SJSA1 (cell line): ENCODE measurements around the gene VPS52. TPM values are rescaled to one million over a fixed set of nuclear protein-coding genes. Genes with fewer than 3 reads are reported as not detected.

ENCODE experiments used
- DNase-seq, 2 experiments: peaks; one replicate each; pipeline ENCODE4 v3.0.0-alpha.2; 2015 to 2020; ENCODE audit warnings: low spot score in 2 of 2, low read depth in 1 of 2
- H3K27ac ChIP-seq: fragments of 250-450 bp; sonication (Bioruptor Pico); 2 replicates; pipeline ENCODE4 v1.5.1; 2020; ENCODE audit warnings: mild to moderate bottlenecking, moderate library complexity
- H3K27me3 ChIP-seq: fragments of 250-450 bp; sonication (Bioruptor Pico); replicated peaks from 2 replicates; pipeline ENCODE4 v1.5.1; 2020; ENCODE audit warnings: mild to moderate bottlenecking, moderate library complexity
- H3K36me3 ChIP-seq: fragments of 250-450 bp; sonication (Bioruptor Pico); 2 replicates; pipeline ENCODE4 v1.5.1; 2020; ENCODE audit warnings: mild to moderate bottlenecking
- H3K4me1 ChIP-seq: fragments of 250-450 bp; sonication (Bioruptor Pico); replicated peaks from 2 replicates; pipeline ENCODE4 v1.6.1; 2021; ENCODE audit warnings: mild to moderate bottlenecking
- H3K4me3 ChIP-seq: fragments of 250-450 bp; sonication (Bioruptor Pico); 2 replicates; pipeline ENCODE4 v1.5.1; 2020; ENCODE audit warnings: mild to moderate bottlenecking
- H3K9me3 ChIP-seq: fragments of 250-450 bp; sonication (Bioruptor Pico); replicated peaks from 2 replicates; pipeline ENCODE4 v1.5.1; 2020; ENCODE audit warnings: mild to moderate bottlenecking
- total RNA-seq: library from RNA; depleted of rRNA; stranded (reverse); fragments of >200 nt; shearing (Covaris generic); gene quantifications from 2 replicates; pipeline ENCODE4 v1.2.3, GENCODE V29; 2014; rRNA removed

Gene VPS52
- total RNA-seq, 1 experiment from 2014 or later = 39.4 TPM

GRCh38 chr6:33201935-33202334, 69.7 kb downstream of the VPS52 start:
- no peaks in the 10 kb centered on the region for H3K9me3 ChIP-seq
- no peaks in the 10 kb centered on the region for H3K27me3 ChIP-seq
- H3K27ac ChIP-seq = no peak overlapping the region
- peak overlapping the region; percentile 85 for H3K4me3 ChIP-seq
- peaks cover 46% of the 10 kb centered on the region for H3K36me3 ChIP-seq
- no peak for DNase-seq
- peaks cover 51% of the 10 kb centered on the region for H3K4me1 ChIP-seq

DNA sequence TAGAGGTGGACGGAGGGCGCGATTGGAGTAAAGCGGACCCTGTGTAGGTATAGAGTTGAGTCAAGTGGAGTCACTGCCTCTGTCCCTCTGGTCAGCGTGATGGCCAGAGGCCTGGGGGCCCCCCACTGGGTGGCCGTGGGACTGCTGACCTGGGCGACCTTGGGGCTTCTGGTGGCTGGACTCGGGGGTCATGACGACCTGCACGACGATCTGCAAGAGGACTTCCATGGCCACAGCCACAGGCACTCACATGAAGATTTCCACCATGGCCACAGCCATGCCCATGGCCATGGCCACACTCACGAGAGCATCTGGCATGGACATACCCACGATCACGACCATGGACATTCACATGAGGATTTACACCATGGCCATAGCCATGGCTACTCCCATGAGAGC, 70.5 kb downstream of the VPS52 start:
- no peaks in the 10 kb centered on the region for H3K9me3 ChIP-seq
- DNase-seq = no peak
- H3K27me3 ChIP-seq = no peaks in the 10 kb centered on the region
- peak overlapping the region; percentile 85 for H3K4me3 ChIP-seq
- H3K36me3 ChIP-seq = peaks cover 54% of the 10 kb centered on the region
- peak overlapping the region; percentile 89 for H3K27ac ChIP-seq
- H3K4me1 ChIP-seq = peaks cover 43% of the 10 kb centered on the region

Other genes with a start within 250 kb of the VPS52 start
- not detected in 2 replicates for gene HLA-DPA1, start 198.2 kb downstream of the VPS52 start, total RNA-seq
- not detected in 2 replicates for gene HLA-DPB1, start 195.9 kb downstream of the VPS52 start, total RNA-seq
- 0.32 TPM in 1 of 2 replicates, not detected in the other for gene COL11A2, start 79.4 kb downstream of the VPS52 start, total RNA-seq
- gene RXRB, start 71.2 kb downstream of the VPS52 start, total RNA-seq = 12.4 and 14.7 TPM in 2 replicates
- 105 and 122 TPM in 2 replicates for gene SLC39A7, start 71.0 kb downstream of the VPS52 start, total RNA-seq
- 4.5 and 11.6 TPM in 2 replicates for gene HSD17B8, start 67.2 kb downstream of the VPS52 start, total RNA-seq
- gene RING1, start 63.4 kb downstream of the VPS52 start, total RNA-seq = 32.5 and 37.2 TPM in 2 replicates
- 2,063 and 2,614 TPM in 2 replicates for gene RPS18, start 199 bp upstream of the VPS52 start, total RNA-seq
- gene B3GALT4, start 5.2 kb upstream of the VPS52 start, total RNA-seq = 0.16 TPM in 1 of 2 replicates, not detected in the other
- 81.8 and 123 TPM in 2 replicates for gene WDR46, start 17.4 kb upstream of the VPS52 start, total RNA-seq
- 66.3 and 67.8 TPM in 2 replicates for gene PFDN6, start 17.7 kb upstream of the VPS52 start, total RNA-seq
- gene RGL2, start 27.1 kb upstream of the VPS52 start, total RNA-seq = 24.5 and 35.7 TPM in 2 replicates
- 57.8 and 64.3 TPM in 2 replicates for gene TAPBP, start 42.2 kb upstream of the VPS52 start, total RNA-seq
- gene ZBTB22, start 45.9 kb upstream of the VPS52 start, total RNA-seq = 5.6 and 10.1 TPM in 2 replicates
- 37.2 and 44.5 TPM in 2 replicates for gene DAXX, start 51.1 kb upstream of the VPS52 start, total RNA-seq
- 95.5 and 120 TPM in 2 replicates for gene KIFC1, start 119.9 kb upstream of the VPS52 start, total RNA-seq
- gene PHF1, start 139.1 kb upstream of the VPS52 start, total RNA-seq = 15.9 and 23.2 TPM in 2 replicates
- 201 and 341 TPM in 2 replicates for gene CUTA, start 146.2 kb upstream of the VPS52 start, total RNA-seq
- gene SYNGAP1, start 148.2 kb upstream of the VPS52 start, total RNA-seq = 0.69 and 1.1 TPM in 2 replicates
- gene ZBTB9, start 182.7 kb upstream of the VPS52 start, total RNA-seq = 2.9 and 4.4 TPM in 2 replicates